Putamen (tissue), 1 donor: ENCODE data around the gene DPF1.
"Not testable (repeated sequence)": the region's sequence is repeated elsewhere in the genome, so short reads cannot be mapped to it uniquely, and the experiment has no call there.

ENCODE experiments used
- DNase-seq: peaks from one replicate; pipeline ENCODE4 v3.0.0-alpha.2; 2016; ENCODE audit warnings: low spot score

The DPF1 gene

DNA sequence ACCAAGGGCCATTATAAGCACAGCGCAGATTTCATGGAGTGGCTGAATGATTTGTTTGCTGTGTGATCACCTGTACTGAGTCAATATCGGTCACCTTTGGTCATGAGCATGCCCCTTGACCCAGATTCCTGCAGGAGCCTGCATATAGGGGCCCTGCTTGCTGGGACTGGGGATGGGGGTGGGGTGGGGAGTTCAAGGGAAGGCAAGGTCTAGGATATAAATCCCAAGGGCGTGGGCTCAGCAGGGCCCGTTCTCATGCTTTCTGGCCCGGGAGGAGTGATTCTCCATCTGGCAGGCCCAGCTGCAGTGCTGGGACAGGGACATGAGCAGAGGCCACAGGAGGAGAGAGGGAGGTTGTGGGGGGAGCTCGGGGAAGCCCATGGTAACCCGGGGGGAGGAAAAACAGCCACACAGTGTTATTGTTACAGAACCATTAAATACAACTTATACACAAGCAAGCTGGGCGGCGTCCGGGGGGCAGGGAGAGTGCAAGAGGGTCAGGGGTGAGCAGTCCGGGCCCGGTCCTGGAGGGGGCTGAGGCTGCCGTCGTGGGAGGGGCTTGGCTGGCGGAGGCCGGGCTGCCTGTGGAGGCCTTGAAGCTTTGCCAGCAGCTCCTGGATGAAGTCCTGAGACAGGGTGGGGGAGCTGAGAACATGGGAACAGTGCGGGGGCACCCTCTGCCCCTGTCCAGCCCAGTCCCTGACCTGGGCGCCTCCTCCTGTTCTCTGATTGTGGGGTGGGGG is 27.0 kb upstream of the DPF1 start:
- peak; percentile 89 for DNase-seq

DNA sequence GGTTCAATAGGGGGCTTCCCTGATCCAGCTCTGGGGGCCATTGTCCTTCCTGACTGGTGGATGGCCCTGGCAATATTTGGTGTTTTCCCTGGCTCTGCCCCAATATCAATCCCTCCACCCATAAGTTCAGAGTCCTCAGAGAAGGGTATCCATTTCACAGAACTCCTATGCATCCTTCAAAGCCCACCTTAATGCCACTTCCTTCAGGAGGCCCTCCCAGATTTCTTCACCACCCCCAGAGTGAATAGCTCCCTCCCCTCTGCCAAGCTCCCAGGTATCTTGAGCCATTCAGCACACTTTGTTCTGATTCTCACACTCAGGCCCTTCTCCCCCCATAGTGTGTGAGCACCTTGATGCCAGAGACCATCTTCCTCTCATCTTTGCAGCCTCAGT is 26.4 kb upstream of the DPF1 start:
- no peak for DNase-seq

DNA sequence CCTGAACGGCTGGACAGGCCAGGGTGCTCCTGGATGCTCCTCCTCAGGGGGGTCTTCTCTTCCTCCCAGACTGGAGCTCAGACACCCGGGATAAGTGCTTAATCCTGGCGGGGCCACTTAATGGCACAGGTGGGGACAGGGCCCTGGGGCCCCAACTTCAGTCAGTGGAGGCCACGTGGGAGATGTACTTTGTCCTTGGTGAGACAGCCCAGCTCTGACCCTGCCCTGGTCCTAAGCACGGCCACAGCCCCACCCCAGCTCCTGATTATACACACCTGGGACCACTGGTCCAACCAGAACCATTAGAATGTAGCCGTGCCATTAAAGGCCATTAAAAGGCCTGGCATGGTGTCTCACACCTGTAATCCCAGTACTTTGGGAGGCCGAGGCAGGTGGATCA is 24.4 kb upstream of the DPF1 start:
- no peak for DNase-seq

DNA sequence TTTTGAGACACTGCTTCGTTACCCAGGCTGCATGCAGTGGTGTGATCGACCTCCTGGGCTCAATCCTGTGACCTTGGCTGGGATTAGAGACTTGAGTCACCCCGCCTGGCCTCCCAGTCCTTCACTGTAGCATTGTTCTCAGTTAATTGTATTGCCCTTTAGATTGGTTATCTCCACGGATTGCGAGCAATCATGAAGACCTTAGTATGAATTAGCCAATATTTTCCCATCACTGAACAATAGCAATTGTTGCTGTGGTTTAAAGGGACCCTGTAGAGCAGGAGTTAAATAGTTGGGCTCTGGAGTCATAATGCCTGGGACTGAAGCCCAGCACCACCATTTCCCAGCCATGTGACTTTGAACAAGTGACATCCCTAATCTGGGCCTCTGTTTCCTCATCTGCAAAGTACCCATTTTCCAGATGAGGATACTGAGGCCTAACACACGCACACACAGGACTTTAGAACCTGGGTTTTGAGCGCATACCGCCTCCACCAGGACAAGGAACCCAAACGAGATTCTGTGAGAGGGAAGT is 23.8 kb upstream of the DPF1 start:
- DNase-seq, result peak; percentile 75

DNA sequence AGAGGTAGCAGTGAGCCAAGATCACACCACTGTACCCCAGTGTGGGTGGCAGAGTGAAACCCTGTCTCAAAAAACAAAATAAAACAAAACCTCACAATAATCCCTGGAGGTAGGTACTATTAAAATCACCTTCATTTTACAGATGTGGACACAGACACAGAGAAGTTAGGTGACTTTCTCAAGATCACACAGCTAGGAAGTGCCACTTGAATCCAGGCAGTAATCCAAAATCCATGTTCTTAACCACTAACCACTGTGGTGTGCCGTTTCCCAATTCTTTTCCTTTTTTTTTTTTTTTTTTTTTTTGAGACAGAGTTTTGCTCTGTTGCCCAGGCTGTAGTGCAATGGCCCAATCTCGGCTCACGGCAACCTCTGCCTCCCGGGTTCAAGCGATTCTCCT is 23.1 kb upstream of the DPF1 start:
- DNase-seq, result no peak

DNA sequence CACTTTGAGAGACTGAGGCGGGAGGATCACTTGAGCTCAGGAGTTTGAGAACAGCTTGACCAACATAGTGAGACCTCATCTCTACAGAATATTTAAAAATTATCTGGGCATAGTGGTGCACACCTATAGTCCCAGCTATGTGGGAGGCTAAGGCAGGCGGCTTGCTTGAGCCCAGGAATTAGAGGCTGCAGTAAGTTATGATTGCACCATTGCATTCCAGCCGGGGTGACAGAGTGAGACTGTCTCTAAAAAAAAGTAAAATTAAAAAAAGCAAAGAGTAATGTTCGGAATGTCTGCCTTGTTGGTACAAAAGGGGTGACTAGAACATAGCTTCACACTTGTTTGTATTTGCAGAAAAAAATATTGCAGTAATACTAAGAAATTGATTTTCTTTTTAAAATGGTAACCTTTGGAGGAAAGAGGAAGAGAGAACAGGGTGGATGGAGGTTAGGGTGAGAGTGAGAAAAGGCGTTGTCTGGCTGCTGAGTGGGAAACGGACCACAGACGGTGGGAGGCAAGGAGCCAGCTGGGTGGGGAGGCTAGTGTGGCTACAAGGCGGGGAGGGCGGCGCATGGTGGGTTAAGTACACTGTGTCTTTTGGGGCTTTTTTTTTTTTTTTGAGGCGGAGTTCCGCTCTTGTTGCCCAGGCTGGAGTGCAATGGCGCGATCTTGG is 21.9 kb upstream of the DPF1 start:
- no peak for DNase-seq

DNA sequence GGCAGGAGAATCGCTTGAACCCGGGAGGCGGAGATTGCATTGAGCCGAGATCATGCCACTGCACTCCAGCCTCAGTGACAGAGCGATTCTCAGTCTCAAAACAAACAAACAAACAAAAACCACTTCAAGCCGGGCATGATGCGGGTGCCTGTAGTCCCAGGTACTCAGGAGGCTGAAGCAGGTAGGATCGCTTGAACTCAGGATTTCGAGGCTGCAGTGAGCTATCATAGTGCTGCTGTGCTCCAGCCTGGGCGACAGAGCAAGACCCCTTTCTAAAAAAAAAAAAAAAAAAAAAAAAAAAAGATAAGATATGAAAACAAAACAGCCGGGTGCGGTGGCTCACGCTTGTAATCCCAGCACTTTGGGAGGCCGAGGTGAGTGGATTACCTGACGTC is 19.3 kb upstream of the DPF1 start:
- DNase-seq, result no peak

DNA sequence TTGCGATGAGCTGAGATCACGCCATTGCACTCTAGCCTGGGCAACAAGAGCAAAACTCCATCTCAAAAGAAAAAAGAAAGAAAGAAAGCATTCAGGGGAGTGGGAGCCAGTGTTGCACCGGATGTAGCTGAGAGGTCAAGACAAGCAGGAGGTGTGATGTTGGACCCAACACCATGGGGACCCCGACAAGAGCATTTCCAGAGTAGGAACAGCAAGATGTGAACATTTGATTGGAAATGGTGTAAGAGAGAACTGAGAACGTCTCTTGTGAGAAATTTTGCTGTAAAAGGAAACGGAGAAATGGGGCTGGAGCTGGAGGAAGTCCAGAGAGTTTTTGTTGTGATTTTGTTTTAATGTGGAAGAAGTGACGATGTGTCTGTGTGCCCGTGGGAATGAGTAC is 15.8 kb upstream of the DPF1 start:
- DNase-seq, result no peak

DNA sequence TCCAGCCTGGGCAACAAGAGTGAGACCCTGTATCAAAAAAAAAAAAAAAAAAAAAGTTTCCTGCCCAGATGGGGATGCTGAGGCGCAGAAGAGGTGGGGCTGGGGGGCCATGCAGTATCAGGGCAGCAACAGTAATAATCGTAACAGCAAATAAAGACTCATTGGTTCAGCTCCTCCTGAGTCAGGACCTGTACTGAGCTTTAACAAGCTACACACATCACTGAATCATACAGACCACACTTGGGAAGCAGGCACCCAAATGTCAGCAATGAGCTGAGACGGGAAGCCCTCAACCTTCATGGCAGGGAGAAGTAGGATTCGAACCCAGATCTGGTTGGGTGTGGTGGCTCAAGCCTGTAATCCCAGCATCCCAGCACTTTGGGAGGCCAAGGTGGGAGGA is 10.6 kb upstream of the DPF1 start:
- DNase-seq, result no peak

DNA sequence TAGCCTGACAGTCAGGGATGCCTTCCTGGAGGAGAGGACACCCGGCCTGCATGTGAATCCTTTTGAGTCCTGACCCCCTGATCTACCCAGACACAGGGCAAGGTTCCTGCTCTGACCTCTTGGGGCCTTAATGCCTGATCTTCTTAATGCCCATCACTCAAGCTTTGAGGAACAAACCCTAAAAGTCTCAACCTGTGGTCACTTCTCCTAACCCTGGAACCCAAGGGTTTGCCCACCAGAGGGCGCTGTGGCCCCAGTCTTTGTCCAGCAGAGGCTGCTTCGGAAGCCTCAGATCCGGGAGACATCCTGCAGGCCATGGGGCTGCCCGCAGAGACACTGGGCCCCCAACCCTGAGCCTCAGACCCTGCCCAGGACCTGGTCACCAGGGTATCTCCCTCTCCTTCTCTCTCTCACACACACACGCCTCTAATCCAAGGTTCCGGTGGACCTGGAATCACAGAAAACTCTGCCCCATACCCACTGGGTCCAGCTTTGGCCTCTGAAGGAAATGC is 9.8 kb upstream of the DPF1 start:
- peak; percentile 72 for DNase-seq

DNA sequence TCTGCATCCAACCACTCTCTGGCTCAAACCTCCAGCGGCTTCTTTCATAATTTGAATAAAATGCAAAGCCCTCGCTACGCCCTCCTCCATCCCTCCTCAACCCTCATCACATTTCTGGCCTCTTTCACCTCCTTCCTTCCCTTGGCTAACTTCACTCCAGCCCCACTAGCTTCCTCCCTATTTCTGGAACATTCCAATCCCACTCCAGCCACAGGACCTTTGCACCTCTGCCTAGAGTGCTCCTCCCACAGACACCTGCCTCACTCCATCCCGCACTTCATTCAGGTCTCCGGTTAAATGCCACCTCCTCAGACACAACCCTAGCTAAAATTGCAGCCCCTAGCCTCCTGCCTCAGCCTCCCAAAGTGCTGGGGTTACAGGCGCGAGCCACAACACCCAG is 7.9 kb upstream of the DPF1 start:
- no peak for DNase-seq

DNA sequence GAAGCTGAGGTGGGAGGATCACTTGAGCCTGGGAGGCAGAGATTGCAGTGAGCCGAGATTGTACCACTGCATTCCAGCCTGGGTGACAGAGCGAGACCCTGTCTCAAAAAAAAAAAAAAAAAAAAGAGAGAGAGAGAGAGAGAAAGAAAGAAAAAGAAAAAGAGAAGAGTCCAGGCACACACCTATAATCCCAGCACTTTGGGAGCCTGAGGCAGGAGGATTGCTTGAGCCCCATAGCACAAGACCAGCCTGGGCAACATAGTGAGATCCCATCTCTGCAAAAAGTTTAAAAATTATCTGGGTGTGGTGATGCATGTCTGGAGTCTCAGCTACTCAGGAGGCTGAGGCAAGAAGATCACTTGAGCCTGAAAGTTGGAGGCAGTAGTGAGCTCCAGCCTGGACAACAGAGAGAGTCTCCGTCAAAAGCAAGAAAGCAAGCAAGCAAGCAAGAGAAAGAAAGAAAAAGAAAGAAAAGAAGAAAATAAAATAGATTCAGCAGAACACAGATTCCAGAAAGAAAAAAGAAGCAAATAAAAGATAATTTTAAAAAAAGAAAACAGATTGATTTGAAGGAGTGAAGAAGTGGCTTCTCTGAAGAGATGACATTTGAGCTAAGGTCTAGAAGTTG is 6.6 kb upstream of the DPF1 start:
- DNase-seq, result not testable (repeated sequence)

DNA sequence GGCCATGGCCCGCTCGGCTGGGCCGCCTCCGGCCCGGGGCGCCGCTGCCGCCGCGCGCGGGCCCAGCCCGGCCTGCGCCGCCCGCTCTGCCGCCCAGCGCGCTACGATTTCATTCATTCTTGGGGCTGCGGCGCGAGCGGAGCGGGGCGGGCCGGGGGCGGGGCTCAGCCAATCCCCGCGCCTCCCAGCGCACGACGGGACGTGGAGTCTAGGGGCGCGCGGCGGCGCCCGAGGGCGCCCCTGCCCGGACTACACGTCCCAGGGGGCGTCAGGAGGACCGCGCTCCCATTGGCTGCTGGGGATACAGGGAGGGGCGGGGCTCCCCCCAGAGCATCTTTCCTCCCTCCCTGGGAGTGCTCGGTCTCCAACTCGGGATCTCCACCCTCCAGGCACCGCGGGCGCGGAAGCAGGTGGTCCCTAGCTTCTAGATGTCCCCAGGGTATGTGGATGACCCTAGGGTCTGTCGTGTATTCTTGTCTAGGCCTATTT is 5.6 kb upstream of the DPF1 start:
- DNase-seq, result peak; percentile 96

DNA sequence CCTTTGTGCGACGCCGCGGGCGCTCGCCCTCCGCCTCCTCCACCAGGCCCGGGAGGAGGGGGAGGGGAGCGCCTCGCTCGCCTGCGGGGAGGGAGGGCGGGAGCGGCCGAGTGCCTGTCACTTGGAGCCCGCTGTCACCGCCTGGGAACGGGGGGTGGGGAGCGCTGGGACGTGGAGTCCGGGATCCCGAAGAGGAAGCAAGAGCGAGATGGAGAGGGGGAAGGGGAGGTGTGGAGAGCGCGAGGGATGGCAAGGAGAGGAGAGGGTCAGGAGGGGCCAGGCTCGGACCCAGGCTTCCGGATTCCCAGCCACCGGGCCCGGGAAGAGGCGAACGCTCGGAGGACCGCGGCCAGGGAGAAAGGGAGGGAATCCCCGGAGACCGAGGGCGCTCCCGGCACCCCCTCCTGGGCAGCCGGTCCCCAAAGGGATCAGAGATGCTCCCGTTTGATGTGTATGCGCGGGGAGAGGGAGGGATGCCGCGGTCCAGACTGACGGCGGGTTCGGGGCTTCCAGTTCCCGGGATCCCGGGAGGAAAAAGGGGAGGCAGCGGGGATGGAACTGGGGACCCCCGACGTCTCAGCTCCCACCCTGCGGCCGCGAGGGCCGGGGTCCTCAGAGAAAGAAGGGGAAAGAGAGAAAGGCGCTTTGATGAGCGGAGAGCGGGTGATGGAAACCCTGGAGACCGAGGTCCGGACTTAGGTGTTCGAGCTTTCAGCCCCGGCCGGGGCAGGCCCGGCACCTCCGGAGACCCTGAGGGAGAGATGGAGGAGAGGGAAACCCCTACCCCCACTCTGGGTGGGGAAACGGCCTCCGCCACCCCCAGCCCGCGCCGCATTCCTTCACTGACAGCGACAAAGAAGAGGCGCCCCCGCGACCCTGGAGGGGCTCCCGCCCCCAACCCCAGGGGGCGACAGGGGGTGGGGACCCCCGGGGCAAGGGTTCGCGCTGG is 4.7 kb upstream of the DPF1 start:
- no peak for DNase-seq

DNA sequence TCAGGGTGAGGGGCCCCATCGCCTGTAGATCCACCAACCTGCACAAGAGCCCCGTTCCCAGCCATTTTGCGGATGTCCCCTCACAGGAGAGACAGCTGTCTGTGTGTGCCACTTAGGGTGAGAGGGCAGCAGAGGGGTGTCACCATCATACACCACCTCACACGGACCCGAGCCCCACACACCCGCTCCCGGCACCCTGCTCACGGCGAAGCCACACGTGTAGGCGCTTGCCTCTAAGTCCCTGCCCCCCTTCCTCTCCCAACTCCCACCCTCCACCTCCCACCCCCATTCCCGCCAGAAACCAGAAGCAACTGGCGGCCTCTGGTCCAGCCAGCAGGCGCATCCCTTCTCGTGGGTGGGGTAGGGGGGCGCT is 4.0 kb upstream of the DPF1 start:
- DNase-seq, result no peak

DNA sequence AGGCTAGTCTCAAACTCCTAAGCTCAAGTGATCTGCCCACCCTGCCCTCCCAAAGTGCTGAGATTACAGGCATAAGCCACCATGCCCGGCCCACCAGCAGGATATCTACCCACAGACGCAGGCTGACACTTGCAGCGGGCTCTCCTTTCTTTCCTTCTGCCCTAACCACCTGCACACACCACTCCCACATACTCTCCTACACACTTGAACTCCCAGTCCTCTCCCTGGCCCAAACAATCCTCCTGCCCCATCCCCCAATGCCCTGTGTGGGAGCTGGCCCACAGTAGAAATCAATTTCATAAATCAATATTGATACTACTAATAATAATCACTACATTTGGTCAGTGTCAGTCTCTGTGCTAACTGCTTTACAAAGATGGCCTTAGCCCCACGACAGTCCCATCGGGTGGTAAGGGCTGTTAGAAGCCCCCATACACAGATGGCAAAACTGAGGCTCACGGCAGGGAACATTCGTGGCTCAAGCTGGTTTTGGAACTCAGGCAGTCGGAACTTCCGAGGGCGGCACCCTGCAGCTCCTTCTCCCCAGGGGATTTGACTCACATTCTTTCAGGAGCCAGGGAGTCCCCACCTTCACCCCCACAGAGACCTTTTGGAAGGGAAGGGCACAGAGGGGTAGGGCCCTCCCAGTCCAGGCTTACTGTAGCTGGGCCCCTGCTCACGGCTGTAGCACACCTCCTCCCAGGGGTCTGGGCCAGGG is 3.4 kb upstream of the DPF1 start:
- DNase-seq, result no peak

DNA sequence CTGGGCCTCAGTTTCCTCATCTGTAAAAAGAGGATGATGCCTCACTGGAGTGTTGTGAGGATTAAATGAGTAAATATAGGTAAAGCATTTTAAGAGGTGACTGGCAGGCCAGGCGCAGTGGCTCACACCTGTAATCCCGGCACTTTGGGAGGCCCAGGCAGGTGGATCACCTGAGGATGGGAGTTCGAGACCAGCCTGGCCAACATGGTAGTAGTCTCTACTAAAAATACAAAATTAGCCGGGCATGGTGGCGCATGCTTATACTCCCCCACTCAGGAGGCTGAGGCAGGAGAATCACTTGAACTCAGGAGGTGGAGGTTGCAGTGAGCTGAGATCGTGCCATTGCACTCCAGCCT is 819 bp upstream of the DPF1 start:
- not testable (repeated sequence) for DNase-seq

DNA sequence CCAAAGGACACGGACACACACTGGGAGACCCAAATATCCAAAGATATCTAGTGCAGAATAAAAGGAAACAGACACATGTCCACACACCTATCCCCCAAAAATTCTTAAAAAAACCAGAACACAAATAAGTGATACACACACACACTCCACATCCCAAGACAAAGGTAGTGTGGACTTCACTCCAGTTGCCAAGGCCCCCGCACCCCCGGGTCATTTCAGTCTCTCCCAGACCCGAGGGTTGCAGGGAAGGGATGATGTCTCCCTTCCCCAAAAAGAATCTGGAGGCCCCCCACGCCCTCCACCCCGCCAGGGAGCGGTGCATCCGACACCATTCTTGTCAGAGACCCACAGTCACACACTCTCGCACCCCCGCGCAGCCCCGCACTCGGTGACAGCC is 407 bp downstream of the DPF1 start:
- no peak for DNase-seq

DNA sequence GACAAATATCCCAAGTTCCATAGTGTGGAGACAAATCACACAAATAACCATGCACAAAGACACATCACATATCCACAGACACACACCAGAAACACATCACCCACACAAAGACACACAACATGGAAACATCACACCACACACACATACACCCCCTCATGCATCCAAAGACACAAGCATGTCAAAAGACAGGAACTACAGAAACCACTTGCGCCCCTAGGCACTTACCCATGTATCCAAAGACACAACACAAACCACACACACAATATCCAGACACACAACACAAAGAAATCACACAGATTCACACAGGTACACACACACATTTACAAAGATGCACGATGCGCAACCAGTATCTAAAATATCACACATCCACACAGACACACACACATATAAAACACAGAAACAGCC is 901 bp downstream of the DPF1 start:
- DNase-seq, result no peak

DNA sequence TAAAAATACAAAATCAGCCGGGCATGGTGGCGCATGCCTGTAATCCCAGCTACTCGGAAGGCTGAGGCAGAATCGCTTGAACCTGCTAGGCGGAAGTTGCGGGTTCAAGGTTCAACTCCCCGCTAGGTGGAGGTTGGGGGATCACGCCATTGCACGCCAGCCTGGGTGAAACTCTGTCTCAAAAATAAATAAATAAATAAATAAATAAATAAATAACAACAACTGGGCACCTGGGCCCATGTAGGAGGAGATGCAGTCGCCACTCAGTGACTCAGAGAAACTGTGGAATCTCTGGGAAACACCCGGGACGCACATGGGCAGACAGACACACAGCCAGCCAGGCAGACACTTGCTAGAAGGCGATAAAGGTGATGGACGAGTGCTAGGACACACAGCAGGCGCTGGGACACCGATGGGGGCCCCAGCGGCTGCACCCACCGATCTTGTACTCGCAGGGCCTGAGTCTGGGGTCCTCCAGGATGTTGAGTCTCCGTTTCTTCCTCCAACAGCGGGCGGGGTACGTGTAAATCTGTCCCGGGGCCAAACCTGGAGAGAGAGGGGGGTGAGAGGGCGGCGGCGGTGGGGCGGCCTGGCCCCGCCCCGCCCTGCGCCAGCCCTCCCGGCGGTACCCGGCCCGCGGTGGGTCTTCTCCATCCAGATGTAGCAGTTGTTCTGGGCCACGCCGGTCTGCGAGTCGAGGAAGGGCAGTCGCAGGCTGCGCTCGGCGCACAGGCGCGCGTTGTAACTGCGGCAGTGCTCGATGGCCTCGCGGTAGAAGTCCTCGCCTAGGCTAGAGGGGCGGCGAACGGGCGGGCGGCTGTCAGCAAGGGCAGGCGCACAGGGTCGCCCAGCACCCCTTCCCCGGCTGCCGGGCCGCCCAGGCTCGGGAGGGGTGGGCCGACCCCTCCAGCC is 1.8 kb downstream of the DPF1 start:
- no peak for DNase-seq
